Right ventricle myocardium superior (tissue), 1 donor: ENCODE data around the gene GZMM. TPM values are rescaled to one million over a fixed set of nuclear protein-coding genes. Genes with fewer than 3 reads are reported as not detected.

Experiments used
- ATAC-seq: fragments of 200-7000 bp; cut with Tn5 transposase; one replicate; pipeline ENCODE4 v1.9.1; 2020; ENCODE audit warnings: mild to moderate bottlenecking; ENCODE audit not compliant: poor library complexity
- DNase-seq: peaks from one replicate; pipeline ENCODE4 v3.0.0-alpha.2; 2020
- intact Hi-C: fragments of 100-400 bp; cut with DNase I; formaldehyde crosslinking; loops from one replicate; pipeline ENCODE4 v1.11.2; 2022
- total RNA-seq: library from RNA; stranded (reverse); fragmentation: NEBNext Ultra II Directional; extraction: Animal tissue kit (Norgen Biotek cat#: 25700); gene quantifications from one replicate; pipeline ENCODE4 v1.2.1, GENCODE V29; 2021
- donor health status: DM: no; HTN: yes; CAD: no; lungs with severe emphysema.

Gene GZMM
- total RNA-seq, 1 donor from 2014 or later = 0.32 TPM

DNA sequence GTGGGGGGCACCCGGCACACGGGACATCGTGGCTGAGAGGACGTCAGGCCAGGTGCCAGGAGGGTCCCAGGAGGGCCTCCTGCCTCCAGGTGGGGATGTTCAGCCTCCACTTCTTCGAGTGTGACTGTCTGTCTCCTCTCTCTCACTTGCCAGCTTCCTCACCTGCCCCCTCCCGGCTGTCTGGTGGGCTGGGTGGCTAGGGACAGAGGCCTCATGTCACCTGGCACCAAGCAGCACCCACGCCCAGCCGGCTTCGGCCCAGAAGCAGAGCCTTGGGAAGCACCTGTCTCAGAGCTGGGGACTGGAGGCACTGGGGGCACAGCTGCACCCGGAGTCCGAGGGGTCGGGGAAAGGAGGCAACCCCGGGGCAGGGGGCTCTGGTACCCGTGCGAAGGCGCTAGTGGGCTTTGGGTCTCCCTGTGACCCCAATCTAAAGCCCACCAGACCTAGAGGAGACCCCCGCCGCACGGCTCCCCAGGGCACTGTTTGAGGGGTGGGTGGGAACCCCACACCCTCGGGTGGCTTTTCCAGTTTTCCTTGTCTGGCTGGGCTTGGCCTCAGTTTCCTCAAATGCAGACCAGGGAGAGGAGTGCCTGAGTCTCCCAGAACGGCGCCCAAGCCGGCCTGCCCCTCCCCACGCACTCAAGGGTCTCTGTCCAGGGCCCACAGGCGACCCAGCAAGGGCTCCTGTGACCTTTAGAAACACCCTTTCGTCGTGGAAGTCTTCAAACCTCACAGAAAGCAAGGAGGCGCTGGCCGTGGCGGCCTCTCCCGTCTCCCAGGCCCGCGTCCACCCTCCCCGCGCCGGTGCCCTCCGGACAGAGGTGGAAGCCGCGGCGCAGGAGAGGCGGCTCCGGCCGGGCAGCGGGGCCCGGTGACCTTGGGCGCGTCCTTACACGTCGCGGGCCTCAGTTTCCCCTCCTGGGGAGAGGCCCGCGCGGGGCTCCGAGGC lies 45.2 kb downstream of the GZMM start:
- DNase-seq (no peak), ATAC-seq (no peak)
- intact Hi-C loops = no loop called here

DNA sequence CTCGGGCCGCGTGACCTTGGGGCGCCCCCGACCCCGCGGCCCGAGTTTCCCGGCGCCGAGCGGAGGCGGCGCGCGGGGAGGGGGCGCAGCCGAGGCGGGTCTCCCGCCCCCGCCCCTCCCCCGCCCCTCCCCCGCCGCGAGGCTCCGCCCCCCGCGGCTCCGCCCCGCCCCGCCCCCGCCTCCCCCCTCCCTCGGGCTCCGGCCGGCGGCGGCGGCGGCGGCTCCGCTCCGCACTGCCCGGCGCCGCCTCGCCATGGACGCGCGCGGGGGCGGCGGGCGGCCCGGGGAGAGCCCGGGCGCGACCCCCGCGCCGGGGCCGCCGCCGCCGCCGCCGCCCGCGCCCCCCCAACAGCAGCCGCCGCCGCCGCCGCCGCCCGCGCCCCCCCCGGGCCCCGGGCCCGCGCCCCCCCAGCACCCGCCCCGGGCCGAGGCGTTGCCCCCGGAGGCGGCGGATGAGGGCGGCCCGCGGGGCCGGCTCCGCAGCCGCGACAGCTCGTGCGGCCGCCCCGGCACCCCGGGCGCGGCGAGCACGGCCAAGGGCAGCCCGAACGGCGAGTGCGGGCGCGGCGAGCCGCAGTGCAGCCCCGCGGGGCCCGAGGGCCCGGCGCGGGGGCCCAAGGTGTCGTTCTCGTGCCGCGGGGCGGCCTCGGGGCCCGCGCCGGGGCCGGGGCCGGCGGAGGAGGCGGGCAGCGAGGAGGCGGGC lies 46.0 kb downstream of the GZMM start, which contains the start of gene HCN2:
HCN2 (plus strand) TSS at position 189 of the 703 bp plus-strand sequence; CDS start at position 254, 65 bp downstream.
- intact Hi-C loops = no loop called here
- no peak for DNase-seq
- ATAC-seq = no peak

DNA sequence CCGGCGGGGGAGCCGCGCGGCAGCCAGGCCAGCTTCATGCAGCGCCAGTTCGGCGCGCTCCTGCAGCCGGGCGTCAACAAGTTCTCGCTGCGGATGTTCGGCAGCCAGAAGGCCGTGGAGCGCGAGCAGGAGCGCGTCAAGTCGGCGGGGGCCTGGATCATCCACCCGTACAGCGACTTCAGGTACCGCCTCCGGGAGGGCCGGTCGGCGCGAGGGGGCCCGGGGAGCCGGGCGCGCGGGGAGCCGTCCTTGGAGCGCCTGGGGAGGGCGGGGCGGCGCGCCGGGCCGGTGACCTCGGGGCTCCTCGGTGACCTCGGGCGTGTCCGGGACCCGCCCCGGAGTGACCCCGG lies 46.5 kb downstream of the GZMM start:
- no peak for DNase-seq
- intact Hi-C loops = no loop called here
- no peak for ATAC-seq

DNA sequence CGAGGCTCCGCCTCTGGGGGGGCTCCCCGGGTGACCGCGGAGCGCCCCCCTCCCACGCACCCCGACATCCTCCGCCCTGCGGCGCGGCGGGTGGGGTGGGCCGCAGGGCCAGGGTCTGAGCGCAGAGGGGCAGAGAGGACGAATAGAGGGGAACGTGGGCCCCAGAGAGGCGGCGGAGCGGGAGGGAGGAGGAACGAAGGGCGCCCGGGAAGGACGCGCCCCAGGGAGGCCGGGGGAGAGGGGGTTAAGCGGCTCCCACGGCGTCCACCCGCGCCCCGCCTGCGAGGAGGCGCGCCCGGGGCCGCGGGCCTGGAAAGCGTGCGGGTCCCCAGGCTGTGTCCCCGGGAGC lies 46.9 kb downstream of the GZMM start:
- DNase-seq = no peak
- intact Hi-C loops = no loop called here
- ATAC-seq = no peak

DNA sequence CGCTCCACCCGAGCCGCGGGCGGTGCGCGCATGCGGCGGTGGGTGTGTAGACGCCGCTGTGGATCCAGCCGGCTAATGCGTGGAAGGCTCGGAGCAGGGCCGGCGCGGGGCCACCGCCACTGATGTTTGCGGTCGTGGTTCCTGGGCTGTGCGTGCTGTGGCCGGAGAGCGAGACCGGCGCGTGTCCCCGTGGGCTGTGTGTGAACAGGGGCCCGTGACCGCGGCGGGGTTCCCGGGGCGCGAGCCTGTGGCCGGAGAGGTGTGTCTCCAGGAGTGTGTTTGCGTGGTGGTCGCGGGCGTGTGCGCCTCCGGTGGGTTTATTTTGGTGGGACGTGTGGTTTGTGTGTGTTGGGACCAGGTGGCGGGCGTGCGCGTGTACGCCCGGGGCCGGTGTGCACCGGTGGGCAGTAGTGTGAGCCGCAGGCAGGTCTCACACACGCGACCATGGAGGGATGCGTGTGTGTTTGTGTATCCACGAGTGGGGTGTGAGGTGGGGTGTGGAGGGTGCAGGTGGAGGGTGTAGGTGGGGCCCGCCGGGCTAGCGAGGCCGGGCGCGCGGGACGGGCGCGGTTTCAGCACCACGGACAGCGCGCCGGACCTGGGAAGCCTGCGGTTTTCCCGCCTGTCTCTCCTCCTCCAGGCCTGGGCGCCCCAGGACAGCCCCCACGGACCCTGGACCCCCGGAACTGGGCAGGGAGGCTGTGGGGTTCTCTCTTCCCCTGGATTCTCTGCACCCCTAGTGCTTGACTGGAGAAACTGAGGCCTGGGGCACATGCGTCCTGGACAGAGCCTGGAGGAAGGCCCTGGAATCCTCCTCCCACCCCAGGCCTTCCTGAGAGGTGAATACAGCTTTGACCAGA lies 47.5 kb downstream of the GZMM start:
- intact Hi-C loops = no loop called here
- DNase-seq (no peak), ATAC-seq (peak; percentile 60)

DNA sequence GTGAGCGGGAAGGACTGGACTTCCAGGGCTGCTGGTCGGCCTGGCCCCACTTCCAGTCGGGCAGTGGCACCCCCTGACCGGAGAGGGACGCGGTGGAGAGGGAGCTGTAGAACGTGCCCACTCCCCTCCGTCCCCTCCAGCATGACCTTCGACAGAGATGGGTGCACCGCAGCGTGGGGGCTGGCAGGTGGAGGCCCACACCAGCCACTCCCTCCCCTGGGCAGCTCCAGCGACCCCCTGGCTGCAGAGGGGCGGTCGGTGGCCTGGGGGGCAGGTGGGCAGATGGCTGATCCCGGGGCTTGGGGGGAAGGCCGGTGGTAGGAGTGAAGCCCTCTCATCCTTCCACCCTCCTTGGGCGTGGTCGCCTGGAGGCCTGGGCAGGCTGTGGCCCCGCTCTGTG lies 48.2 kb downstream of the GZMM start:
- intact Hi-C loops = no loop called here
- DNase-seq (no peak), ATAC-seq (no peak)

DNA sequence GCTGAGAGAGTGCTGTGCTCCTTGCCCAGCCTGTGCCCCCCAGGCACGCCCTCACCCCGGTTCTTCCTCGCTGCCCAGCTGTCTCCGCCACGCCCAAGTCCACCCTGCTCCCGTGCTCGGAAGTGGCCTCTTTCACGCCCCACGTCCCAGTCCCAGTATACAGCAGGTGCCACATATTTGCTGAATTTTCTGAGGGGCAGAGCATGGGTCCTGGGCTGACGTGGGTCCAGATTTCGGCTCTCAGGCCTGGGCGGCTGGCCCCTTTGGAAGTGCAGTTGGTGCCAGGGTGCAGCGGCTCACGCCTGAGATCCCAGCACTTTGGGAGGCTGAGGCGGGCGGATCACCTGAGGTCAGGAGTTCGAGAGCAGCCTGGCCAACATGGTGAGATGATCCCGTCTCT lies 49.2 kb downstream of the GZMM start:
- ATAC-seq = no peak
- no peak for DNase-seq

DNA sequence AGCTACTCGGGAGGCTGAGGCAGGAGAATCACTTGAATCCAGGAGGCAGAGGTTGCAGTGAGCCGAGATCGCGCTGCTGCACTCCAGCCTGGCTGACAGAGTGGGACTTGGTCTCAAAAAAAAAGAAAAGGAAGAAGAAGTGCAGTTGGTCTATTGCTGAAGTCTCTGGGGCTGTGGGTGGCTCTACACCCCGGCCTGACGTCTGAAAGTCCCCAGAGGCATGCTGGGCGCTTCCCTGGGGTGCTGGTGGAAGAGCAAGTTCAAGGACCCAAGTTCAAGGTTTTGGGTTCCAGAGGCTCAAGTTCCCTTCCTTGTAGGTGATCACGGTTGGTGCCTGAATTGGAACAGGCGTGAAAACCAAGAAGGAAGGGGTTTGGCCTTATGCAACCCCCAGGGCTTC lies 49.7 kb downstream of the GZMM start:
- intact Hi-C loops = no loop called here
- DNase-seq = no peak
- ATAC-seq = no peak

More for the DNA sequence above, 49.2 kb downstream of the GZMM start:
- intact Hi-C loops = no loop called here

DNA sequence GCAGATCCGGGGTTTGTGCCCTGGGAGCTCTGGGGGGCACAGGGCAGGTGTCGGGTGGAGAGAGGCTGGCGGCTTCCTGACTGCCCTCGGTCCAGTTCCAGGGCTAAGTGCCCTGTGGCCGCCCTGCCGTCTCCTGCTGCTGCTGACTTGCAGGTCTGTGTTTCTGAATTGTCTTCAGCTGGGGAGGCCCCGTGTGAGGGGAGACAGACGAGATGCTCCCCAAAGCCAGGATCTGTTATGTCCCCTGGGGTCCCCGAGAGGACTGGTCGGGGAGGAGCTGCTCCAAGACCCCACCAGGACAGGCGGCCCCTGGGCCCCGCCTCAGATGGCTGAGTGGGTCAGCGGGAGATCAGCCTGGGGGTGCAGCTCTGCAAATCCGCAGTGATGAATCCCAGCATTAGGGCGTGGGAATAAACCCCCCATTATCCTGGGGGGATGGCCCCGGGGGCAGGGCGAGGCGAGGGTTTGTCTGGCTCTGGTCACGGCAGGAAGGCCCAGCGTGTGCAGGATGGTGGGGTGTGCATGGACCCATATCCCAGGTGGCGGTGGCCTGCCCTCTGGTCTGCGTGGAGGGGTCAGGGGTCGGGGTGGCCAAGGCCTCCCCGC lies 50.5 kb downstream of the GZMM start:
- intact Hi-C loops = no loop called here
- DNase-seq (no peak), ATAC-seq (no peak)

DNA sequence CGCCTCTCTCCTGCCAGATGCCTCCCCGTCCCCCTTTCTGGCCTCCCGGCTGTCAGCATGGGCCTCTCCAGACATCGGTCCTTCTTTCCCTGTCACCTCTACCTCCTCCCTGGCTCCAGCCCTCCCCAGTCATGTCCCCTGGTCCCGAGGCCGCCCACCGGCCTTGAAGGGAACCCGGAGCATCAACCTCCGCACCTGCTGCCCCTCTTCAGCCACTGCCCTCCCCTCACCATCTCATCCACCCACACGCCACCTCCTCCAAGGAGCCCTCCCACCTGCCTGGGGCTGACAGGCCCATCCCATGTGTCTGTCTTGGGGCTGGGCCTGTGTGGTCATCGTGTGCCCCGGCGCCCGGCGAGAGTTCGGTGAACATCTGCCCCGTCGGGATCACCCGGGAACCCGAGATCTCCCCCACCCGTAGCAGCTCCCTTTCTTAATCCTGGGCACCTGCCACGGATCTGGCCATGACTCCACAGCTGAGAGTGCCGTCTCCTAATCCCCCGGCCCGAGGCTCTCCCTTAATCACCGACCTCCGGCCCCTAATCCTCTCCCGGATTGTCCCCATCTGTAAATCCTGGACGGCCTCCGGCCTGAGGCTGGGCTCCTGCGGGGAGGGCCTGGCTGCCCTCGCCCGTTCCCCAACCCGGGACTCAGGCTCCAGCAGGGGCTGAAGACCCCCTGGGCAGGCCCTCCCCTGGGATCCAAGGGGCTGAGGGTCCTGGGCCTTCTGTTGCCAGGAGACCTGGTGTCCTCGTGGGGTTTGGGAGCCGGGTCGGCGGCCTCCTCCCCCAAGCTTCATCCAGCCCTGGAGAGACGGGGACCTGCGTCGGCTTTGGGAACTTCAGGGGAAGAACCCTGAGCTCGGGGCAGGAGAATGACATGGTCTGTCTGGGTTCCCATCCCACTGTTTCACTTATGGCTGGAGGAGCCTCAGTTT lies 51.7 kb downstream of the GZMM start:
- no peak for DNase-seq
- ATAC-seq = no peak
- intact Hi-C loops = no loop called here

DNA sequence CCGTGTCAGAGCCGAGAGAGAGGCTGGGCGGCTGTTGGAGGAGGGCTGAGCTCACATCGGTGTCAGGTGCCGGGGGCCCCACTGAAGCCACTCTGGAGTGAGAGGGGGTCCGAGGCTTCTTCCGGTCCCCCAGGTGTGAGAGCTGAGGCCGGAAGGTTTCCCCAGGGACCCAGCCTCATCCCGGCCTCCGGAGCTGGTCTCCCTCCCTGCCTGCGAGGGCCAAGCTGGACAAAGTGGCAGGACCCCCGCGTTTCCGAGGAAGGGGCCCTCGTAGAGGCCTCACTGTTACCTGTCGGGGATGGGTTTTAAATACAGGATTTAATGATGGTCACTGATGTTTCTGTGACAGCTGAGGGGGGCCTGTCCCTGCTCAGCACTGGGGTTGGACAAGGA lies 52.4 kb downstream of the GZMM start:
- intact Hi-C loops = no loop called here
- DNase-seq (no peak), ATAC-seq (no peak)

DNA sequence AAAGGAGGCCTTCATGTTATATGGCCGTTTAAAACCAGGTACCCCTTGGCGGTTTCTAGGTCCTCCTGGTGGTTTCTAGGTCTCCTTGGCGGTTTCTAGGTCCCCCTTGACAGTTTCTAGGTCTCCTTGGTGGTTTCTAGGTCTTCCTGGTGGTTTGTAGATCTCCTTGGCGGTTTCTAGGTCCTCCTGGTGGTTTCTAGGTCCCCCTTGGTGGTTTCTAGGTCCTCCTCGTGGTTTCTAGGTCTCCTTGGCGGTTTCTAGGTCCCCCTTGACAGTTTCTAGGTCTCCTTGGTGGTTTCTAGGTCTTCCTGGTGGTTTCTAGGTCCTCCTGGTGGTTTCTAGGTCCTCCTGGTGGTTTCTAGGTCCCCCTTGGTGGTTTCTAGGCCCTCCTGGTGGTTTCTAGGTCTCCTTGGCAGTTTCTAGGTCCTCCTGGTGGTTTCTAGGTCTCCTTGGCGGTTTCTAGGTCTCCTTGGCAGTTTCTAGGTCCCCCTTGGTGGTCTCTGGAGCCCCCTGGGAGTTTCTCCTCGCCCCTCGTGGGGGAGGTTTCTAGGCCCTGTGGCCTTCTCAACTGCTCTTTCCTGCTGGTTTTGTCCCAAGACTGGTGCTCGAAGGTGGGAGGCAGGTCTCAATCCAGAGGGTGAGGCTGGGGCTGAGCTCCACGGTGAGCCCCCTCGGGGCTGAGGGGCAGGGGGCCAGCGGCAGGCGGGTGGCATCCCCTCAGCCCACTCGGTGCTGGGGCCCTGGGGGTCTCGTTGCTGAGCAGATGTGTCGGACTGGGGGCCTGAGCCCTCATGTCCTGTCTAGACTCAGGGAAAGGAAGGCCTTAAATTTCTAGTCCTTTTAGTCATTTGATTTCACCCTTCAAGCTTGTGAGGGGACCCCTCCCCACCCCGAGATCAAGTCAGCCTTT lies 53.8 kb downstream of the GZMM start:
- ATAC-seq = no peak
- intact Hi-C loops = no loop called here

More for the DNA sequence above, 53.8 kb downstream of the GZMM start:
- DNase-seq = no peak

Other genes starting within 250 kb of the GZMM start
- 18.3 TPM for gene MIER2, start 199.3 kb upstream of the GZMM start, total RNA-seq
- 1.7 TPM for gene C2CD4C, start 134.9 kb upstream of the GZMM start, total RNA-seq
- gene SHC2, start 83.0 kb upstream of the GZMM start, total RNA-seq = 8.8 TPM
- 0.24 TPM for gene MADCAM1, start 47.6 kb upstream of the GZMM start, total RNA-seq
- 10.8 TPM for gene TPGS1, start 36.6 kb upstream of the GZMM start, total RNA-seq
- gene CDC34, start 12.3 kb upstream of the GZMM start, total RNA-seq = 86.3 TPM
- 1,928 TPM for gene BSG, start 28.5 kb downstream of the GZMM start, total RNA-seq
- gene HCN2, start 45.8 kb downstream of the GZMM start, total RNA-seq = 4.1 TPM
- 54.5 TPM for gene POLRMT, start 89.5 kb downstream of the GZMM start, total RNA-seq
- not detected for gene FGF22, start 95.8 kb downstream of the GZMM start, total RNA-seq
- gene RNF126, start 119.2 kb downstream of the GZMM start, total RNA-seq = 21.2 TPM
- gene FSTL3, start 132.3 kb downstream of the GZMM start, total RNA-seq = 27.4 TPM
- not detected for gene PRSS57, start 151.4 kb downstream of the GZMM start, total RNA-seq
- 32.9 TPM for gene PALM, start 164.9 kb downstream of the GZMM start, total RNA-seq
- gene MISP, start 207.1 kb downstream of the GZMM start, total RNA-seq = not detected